HepG2 (cell line): ENCODE measurements around the gene RPUSD2. TPM values are rescaled to one million over a fixed set of nuclear protein-coding genes. Genes with fewer than 3 reads are reported as not detected.

Source experiments
- AGO1 ChIP-seq: fragments of 200-400 bp; formaldehyde crosslinking; IDR thresholded peaks from 2 replicates; pipeline ENCODE4 v1.6.1; 2017; ENCODE audit warnings: mild to moderate bottlenecking, low read depth, low read length, moderate library complexity; ENCODE audit not compliant: poor library complexity, severe bottlenecking
- GTF3A ChIP-seq: sonication (generic); formaldehyde crosslinking; conservative IDR thresholded peaks from 2 replicates; pipeline ENCODE4 v1.4.0; 2020; ENCODE audit warnings: mild to moderate bottlenecking, missing genetic modification reagents
- KAT2B ChIP-seq: fragments of 150-350 bp; IDR thresholded peaks from 2 replicates; pipeline ENCODE4 v1.6.1; 2014; ENCODE audit warnings: low read depth, low read length, borderline replicate concordance
- MIER2 ChIP-seq: IDR thresholded peaks from 2 replicates; pipeline ENCODE4 v1.6.1; 2016; ENCODE audit warnings: missing biosample characterization, missing genetic modification reagents
- NBN ChIP-seq: fragments of 450-650 bp; conservative IDR thresholded peaks from 2 replicates; pipeline ENCODE4 v1.6.1; 2017
- NFAT5 ChIP-seq: sonication (generic); formaldehyde crosslinking; IDR thresholded peaks from 2 replicates; pipeline ENCODE4 v1.4.0; 2020; ENCODE audit warnings: missing genetic modification reagents
- U2AF1 ChIP-seq: fragments of 200-400 bp; formaldehyde crosslinking; optimal IDR thresholded peaks from 2 replicates; pipeline ENCODE3; 2017; ENCODE audit warnings: mild to moderate bottlenecking, low read depth, low read length
- ZNF292 ChIP-seq: sonication (generic); formaldehyde crosslinking; IDR thresholded peaks from 2 replicates; pipeline ENCODE4 v1.8.1; 2022; ENCODE audit warnings: mild to moderate bottlenecking, low read depth, missing genetic modification reagents, borderline replicate concordance
- ZNF44 ChIP-seq: sonication (generic); formaldehyde crosslinking; IDR thresholded peaks from 2 replicates; pipeline ENCODE4 v1.5.1; 2020; ENCODE audit warnings: mild to moderate bottlenecking, missing genetic modification reagents
- ZNF687 ChIP-seq: sonication (generic); formaldehyde crosslinking; IDR thresholded peaks from 2 replicates; pipeline ENCODE4 v1.5.1; 2020; ENCODE audit warnings: mild to moderate bottlenecking, missing genetic modification reagents, moderate library complexity
- polyA plus RNA-seq, 8 experiments: library from polyadenylated mRNA; depleted of rRNA in 3 of 8; stranded (reverse) in 7 of 8; unstranded in 1 of 8; fragments of >200 nt; fragmentation: Illumina TruSeq in 4 of 8; extraction: Trizol in 4 of 8; gene quantifications; 2 replicates each; pipeline versions ENCODE4 v1.2.1 to v1.2.3, GENCODE V29; 2011 to 2016; ENCODE audit warnings: low read depth in 4 of 8, missing spikeins in 1 of 8, mixed read lengths in 1 of 8; ENCODE audit not compliant: insufficient read depth in 1 of 8
- total RNA-seq, 5 experiments: library from RNA; depleted of rRNA; stranded (reverse); fragments of >200 nt; fragmentation: Illumina TruSeq; extraction: Trizol; gene quantifications; 2 replicates each; pipeline ENCODE4 v1.2.3, GENCODE V29; 2016; ENCODE audit warnings: low read depth in 1 of 5

The RPUSD2 gene
- total and polyA plus RNA-seq, 2 of the 13 experiments (the other 11 are each of a cell fraction or from before 2014, with no cell fraction given) = 8.6 to 14.5 TPM

GRCh38 chr15:40593588-40594428 lies 24.7 kb downstream of the RPUSD2 start, which contains the start of gene KNL1 (continued):
- TF ChIP-seq AGO1 (no peak), GTF3A (no peak), MIER2 (CRISPR knock-in tag) (peak; percentile 85), ZNF292 (CRISPR knock-in tag) (no peak), ZNF44 (CRISPR knock-in tag) (0 out of 2 replicates have a peak, but pooled peaks have one; percentile 39), NBN (no peak), ZNF687 (CRISPR knock-in tag) (no peak), NFAT5 (no peak), KAT2B (no peak), U2AF1 (no peak)
